HG03060 (cell line): Measurements from ENCODE around the gene SPATA6L.
"Not testable (repeated sequence)": the region's sequence is repeated elsewhere in the genome, so short reads cannot be mapped to it uniquely, and the experiment has no call there.

Experiments
- ATAC-seq: cut with Tn5 transposase; IDR thresholded peaks from one replicate; pipeline ENCODE4 v1.9.1; 2021; ENCODE audit warnings: low read depth, moderate number of reproducible peaks; ENCODE audit not compliant: unreplicated experiment

SPATA6L gene

DNA sequence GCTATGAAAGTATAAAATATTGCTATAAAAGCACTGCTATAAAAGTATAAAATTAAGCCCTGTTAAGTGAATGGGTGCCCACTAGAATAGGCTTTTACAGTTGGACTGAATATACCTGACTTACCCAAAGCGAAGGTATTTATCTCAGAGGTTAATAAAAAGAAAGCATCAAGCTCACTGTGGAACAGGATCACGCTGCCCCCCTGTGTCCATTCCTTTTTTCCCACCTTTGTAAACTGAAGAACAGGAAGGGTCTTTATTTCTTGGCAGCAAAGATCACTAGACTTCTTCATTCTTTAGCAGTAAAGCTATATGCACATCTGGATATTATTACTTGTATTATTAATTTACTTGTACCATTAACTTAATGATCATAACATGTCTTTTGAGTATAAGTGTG is 26.3 kb downstream of the SPATA6L start:
- ATAC-seq, result no peak

DNA sequence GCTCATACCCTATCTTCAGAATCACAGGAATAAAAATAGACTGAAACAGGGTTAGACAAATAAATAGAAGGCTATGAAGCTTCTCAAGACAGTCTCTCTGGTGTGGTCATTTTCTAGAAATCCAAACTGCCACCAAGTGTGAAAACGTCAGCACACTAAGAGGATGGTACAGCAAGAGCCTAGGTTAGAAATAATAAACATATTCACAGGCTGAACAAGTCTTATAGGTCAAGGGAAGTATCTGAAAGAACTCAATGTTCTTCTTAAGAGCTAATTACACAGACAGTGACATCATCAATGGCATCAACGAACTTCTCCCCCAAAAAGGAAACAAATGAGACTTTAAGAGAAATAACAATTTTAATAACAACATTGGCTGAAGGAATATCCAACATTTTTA is 26.9 kb downstream of the SPATA6L start:
- no peak for ATAC-seq

DNA sequence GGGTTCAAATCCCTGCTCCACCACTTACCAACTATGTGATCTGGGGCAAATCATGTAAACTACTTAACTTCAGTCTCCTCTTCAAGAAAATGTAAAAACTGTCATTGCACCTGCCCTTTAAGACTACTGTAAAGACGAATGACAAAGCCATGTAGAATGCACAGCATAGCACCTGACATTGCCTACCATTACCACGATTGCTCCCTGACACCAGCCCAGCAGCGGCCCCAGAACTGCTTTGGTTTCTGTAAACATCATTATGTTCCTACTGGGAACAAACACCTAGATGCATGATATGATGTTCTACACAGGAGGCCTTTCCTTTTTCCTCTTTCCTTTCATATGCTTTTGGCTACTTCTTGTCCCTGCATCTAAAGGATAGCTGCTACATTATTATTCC is 27.3 kb downstream of the SPATA6L start:
- ATAC-seq, result no peak

DNA sequence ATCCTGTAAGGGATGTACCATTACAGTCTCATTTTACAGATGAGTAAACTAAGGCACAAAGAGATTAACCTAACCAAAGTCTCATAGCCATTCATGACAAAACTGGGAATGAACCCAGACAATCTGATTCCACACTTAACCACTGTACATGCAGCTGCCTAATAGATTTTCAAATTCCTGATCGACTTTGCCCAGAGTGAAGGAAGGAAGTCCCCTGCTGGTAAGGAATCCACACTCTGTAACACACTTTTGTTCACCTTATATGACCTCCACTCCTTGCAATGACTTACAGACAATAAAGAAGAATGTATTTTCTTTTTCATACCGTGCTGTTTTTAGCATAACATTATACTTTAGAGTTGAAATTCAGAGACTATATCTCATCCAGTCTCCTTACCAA is 35.4 kb downstream of the SPATA6L start:
- no peak for ATAC-seq

DNA sequence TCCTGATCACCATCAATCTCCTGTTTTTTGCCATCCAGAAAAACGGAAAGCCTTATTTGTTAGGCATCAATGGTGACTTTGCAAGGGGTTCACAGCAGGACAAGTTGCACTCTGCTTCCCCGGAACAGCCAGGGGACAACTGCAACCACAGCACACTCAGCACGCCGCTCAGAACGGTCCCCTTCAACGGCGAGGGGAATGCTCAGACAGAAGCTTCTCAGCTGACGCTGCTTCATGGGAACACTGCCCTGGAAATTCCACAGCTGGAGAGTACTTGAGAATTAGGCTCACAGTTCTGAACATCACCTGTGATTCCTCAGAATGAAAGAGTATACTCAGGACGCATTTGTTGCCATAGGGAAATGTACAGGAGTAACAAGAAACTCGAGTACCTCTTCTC is 44.3 kb downstream of the SPATA6L start:
- no peak for ATAC-seq

DNA sequence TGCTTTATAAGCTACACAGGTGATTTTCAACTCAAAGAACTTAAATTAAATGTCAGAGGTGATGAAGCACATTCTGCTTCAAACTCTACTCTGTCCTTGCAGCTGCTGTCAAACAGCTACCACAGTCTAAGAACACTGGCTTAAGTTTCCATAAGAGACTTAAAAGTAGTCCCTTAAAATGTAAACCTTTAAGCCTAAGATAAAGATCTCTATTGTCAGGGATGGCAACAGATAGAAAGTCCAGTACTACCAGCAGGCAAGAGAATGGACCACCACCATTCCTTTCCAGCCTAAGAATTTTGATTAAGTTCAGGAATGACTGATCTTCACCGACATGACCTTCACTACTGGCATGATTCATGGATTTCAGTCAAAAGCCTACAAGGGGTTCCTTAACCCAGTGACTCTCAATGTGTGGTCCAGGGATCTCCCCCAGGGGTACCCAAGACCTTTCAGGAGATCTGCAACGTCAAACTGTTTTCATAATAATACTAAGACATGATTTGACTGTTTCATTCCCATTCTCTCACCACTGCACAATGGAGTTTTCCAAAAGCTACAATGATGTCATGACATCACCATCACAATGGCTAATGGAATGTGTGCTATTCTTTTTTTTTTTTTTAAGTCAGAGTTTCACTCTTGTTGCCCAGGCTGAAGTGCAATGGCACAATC is 45.3 kb downstream of the SPATA6L start:
- no peak for ATAC-seq

DNA sequence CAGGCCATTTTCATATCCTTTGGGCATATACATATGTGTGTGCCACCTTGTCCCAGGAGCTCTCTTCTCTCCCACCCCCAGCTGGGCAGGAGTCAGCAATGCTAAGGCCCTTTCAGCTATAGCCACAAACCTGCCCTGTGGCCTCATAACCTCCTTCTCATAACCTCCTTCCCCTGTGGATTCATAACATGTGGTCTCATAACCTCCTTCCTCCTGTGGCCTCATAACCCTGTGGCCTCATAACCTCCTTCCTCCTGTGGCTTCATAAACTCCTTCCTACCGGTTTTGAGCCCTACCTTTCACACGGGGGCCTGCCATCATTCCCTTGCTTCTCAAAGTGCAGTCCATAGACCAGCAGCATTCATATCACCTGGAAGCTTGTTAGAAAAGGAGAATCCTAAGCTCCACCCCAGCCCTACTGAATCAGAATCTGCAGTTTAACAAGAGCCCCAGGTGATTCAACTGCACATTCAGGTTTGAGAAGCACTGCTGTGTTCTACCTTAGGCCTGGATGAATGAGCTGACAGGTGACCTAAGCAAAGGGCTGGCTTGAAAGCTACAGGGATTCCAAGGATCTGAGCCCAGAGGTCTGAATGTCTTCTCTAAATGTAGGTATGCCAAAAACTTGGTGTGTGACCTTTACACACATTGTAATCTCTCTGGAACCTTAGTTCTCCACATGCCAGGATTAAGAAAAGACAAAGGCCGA is 46.1 kb downstream of the SPATA6L start:
- ATAC-seq, result no peak

DNA sequence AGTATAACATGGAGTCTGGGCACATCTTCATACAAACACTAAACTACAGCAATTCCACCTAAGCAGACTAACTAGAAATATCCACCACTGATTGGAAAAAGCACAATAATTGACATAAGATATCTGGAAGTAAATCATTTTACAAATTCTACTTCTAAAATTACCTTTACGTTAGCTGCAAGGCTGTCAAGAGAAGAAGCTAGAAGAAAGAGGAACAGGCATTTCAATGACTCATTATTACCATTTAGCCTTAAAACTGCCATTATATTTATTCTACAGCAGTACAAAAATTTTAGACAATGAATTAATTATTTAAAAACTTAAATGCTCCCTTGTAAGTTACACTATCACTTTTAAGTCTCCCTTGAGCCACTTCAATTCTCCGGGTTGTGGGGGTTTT is 47.6 kb downstream of the SPATA6L start:
- ATAC-seq, result no peak

DNA sequence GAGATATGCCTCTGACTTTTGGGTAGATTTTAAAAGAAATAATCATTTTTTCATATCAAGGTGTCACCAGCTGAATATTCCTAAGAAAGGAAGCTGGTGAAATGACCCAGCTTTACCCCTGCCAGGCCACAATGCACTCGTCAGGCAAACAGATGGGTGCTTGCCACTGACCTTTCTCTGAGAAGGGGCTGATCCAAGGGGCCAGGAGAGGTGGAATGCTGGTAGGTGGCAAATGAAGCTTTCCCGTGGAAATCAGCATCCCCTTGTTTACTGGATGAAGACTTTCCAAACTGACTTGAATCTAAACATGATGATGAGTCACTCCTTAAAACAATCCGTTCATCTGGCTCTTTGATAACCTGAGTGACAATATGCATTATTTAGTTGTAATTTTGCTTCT is 48.5 kb downstream of the SPATA6L start:
- no peak for ATAC-seq

DNA sequence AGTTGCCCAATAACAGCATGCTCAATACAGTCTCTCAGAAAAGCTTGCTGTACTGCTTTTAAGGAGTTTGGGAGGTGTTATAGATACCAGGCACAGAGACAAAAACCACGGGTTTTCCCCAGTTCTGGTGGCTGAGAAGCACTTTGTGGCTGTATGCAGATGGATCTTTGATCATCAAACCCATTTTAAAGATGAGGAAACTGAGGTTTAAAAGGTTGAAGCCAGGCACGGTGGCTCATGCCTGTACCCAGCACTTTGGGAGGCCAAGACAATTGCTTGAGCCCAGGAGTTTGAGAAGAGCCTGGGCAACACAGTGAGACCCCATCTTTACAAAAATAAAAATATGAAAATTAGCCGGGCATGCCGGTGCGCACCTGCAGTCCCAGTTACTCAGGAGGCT is 50.5 kb downstream of the SPATA6L start:
- no peak for ATAC-seq

DNA sequence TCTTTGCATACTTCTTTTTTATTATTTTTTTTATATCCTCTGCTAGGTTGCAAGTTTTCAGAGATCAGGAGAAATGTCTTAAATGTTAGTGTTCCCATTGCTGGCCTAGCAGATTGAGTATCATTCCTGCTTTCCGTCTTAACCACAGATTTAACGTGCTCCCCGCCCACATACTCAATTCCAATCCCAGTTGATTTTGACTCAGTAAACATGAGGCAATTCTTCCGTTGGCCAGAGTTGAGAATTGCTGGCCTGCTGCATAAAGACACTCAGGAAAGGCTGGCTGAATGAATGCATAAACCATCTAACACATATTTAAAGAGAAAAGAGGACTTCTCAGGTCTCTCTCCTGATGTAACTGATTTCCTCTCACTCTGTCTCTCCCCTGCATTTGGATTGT is 51.0 kb downstream of the SPATA6L start:
- ATAC-seq, result no peak

DNA sequence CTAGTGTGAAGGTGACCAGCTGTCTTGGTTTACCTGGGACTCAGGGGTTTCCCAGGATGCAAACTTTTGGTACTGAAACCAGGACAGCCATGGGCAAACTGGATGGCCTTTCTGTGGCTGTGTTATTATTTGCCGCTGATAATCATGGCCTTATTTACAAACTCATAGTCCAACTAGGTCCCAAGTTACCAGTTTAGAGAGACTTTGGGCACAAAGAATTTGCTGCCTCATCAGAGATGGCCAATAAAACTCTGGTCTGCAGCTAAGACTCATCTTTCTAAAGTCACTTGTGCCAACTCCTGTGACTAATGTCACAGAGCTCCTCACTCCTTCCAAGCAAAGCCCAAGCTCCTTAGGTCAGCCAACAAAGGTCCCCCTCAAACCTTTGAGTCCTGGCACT is 51.7 kb downstream of the SPATA6L start:
- ATAC-seq, result no peak

DNA sequence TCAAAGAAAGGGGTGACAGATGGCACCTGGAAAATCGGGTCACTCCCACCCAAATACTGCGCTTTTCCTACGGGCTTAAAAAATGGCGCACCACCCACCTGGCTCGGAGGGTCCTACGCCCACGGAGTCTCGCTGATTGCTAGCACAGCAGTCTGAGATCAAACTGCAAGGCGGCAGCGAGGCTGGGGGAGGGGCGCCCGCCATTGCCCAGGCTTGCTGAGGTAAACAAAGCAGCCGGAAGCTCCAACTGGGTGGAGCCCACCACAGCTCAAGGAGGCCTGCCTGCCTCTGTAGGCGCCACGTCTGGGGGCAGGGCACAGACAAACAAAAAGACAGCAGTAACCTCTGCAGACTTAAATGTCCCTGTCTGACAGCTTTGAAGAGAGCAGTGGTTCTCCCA is 60.2 kb downstream of the SPATA6L start:
- not testable (repeated sequence) for ATAC-seq

DNA sequence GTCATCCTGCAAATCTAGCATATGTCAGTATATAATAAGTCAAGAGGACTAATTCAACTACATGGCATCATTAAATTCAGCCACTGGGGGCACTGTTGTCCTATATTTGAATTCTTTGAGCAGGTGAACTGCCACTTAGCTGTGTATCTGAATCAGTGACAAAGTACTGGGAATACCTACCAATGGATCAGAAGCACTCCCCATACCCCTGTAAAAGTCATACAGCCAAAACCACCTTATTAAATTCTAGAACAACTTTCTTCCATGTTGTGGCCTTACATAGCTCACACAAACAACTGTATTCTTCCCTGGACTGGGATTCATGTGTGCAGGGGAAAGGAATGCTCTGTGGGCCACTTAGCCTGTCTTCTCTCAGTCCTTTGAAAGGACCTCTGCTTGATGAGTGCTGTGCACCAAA is 61.6 kb downstream of the SPATA6L start:
- ATAC-seq, result peak; percentile 46

DNA sequence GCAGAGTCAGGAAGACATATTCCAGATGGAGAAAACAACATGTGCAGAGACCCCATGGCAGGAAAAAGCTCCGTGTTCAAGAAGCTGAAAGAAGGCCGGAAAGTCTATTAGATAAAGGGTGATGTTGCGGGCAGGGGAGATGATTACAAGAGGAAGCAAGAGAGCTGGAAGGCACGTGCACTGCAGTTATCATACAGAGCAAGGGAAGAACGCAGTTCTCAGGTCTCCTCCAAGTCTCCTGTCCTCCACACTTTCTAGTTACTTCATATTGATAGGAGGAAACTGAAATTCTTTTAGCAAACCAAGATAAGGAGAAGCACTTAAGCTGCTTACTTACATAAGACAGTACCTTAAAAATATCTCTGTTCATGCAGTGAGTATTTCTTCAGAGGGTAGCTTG is 62.5 kb downstream of the SPATA6L start:
- ATAC-seq, result no peak

DNA sequence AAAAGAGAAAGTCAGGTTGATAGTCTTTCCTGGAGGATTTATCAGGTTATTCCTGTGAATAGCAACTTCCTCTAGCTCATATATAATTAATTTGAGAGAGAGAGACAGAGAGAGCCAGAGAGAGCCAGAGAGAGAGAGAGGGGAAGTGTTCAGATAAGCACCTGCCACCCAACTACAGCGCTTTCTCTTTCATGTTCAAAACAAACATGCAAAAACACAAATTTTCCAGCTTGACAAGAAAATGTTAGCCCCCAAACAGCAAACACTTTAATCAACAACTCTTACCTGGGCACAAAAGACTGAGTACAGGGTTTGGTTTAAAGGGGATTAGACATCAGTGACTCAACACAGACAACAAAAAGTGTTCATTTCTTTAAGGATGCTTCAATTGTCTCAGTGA is 65.9 kb downstream of the SPATA6L start:
- no peak for ATAC-seq

DNA sequence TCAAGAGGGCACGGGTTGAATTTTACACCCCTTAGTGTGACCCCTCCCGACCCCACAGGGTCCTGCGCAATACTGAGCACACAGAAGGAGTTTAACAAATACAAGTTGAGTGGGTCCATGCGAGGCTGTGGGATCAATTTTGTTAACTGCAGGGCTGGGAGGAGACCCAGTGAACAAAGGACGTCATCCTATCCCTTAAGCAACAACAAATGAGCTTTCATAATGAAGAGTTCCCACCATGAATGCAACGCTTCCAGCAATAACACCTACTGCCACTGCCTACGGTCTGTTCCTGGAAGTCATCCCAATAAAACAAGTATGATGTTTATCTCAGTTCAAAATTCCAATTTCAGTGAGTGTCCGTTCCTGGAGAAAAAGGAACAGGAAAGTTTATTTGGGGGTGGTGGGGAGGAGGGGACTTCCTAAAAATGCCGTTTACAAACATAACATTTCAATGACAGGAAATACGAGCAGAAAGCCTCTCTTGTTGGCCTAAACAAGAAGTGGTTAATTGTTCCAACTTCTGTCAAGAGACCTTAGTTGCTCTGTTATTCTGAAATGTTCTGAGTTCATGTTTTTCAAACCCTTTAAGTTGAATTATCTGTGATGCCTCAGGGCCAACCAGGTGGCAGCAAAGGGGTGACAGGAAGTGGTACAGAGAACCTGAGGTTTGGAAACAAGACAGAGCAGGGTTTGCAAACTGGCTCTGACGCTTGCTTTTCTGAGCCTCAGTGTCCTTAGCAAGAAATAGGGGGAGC is 69.9 kb downstream of the SPATA6L start:
- no peak for ATAC-seq

DNA sequence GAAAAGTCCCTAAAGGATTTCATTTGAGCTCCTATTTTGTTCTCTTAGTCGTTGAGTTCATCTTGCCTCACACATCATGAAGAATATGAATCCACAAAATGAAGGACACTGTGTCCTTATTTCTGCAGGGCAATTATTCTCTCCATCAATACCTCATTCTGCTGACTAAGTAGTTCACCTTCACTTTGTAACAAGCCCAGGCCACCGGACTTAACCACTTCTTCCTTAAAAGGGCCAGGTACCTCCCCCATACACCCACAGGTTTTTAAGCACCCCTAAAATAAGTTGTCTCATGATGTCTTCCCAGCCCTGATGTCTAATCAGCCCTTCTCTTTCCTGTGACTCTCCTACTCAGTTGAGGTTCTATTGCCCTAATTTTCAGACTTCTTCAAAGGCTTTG is 71.3 kb downstream of the SPATA6L start:
- ATAC-seq, result no peak

DNA sequence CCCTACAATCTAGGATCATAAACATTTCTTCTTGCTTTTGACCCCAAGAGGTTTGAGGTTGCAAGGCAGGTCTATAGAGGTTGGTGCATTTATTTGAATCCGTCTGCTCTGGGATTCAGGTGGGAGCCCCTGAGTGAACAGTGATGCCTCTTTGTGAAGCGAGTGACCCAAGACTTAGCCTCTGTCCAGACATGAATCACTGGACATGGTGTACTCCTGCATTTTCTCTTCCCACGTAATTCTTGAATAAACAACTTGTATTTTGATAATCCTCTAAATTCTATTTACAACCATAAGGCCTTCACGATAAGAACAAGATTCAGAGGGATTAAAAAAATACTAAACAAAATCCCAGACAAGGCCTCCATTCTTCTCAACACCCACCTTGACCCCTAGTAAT is 71.7 kb downstream of the SPATA6L start:
- no peak for ATAC-seq

DNA sequence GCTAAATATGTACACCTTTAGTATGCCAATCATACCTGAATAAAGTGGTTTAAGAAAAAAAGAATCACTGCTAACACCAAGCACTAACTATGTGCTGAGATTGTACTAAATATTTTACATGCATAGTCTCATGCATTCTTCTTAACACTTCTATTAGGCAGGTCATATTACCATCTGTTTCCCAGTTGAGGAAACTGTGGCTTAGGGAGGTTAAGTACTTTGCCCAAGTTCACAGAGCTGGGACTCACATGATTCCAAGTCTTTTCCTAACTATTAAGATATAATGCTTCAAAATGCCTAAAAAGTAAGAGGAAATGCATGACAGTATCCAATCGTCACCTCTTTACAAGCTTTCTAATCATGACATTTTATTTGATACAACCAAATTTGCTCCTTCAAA is 73.4 kb downstream of the SPATA6L start:
- no peak for ATAC-seq

DNA sequence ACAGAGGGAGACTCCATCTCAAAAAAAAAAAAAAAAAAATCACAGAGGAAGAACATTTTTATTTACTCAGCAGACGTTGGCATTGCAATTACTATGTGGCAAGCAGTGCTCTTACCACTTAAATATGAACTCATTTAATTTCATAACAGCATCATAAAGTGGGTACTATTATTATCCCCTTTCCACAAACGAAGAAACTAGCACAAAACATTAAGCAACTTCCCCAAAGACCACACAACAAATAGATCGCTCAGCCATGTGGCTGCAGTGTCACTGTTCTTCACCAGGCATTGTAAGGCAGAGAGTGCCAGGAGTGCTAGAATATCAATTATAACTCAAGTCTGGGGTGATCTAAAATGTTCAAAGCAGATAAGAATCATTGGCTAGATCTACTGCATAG is 74.0 kb downstream of the SPATA6L start:
- no peak for ATAC-seq

DNA sequence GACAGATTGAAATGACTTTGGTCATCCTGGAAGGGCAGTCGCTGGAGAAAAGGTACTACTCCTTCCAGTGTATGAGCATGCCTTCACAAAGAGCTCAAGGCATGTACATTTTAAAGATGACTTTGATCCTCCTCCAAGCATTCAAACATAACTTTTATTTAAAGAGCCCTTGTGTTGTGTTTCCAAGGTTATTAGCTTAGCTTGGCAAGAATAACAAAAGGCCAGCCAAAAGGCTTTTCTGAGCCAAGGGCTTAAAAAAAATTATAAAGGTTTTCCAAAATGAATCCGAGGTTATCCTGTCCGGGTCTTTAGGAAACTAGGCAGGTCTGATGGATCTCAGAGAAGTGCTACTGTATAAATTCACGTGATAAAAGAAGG is 75.2 kb downstream of the SPATA6L start:
- ATAC-seq, result no peak
